Measurements from ENCODE around the gene SLC29A3. TPM values are rescaled to one million over a fixed set of nuclear protein-coding genes. Genes with fewer than 3 reads are reported as not detected.

SLC29A3 gene
- total RNA-seq, 1 experiment from 2014 or later: 5.2 TPM

DNA sequence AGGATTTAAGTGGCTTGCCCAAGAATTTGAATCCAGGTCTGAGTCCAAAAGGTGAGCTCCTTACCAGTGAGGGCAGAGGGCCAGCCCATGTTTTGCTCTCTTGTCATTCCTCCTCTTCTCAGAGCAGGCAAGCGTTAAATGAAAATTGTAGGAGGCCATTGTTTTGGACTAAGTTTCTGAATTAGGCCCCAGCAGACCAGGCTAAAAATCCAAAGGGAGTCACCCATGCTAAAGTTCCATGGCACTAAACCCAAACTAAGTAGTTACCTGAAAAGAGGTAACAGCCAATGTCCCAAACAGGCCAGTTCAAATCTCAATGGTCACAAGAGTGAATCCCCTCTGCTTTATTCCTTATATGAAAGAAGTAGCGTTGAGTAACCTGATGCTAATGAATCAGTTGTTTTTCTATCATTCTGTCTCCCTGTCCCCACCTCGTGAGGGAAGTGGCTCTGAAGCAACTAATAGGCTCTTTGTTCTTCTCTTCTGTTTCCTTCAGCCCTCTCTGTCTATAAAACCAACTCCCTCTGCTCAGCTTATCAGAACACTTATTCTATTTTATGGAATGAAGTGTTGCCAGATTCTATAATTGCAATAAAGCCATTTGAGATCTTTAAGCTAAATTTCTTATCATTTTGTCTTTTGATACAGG, 60.2 kb downstream of the SLC29A3 start:
- no peak overlapping the region for H3K4me3 ChIP-seq (ENCODE audit: insufficient read depth, low read depth, low read length)
- H3K27me3 ChIP-seq (ENCODE audit: control insufficient read depth, insufficient read depth, low read length): peaks cover 1% of the 10 kb centered on the region; the same call in 1 of the 2 replicates
- DNase-seq: no peak
- H3K36me3 ChIP-seq (replicated peaks; ENCODE audit: control insufficient read depth, insufficient read depth, low read length): no peaks in the 10 kb centered on the region

DNA sequence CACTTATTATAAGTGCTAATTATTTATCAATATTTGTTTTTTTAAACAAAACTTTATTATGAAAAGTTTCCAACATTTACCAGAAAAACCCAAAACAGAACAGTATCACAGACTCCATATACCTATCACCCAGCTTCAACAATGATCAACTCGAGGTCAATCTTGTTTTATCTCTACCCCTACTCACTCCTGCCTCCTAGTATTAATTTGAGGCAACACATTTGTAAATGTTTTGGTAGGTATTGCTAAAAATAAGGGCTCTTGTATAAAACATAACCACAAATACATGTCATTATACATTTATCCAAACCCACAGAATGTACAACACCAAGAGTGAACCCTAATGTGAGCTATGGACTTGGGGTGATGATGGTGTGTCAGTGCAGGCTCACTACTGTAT, 61.8 kb downstream of the SLC29A3 start:
- Histone ChIP-seq H3K27me3 (ENCODE audit: control insufficient read depth, insufficient read depth, low read length) (peaks cover 1% of the 10 kb centered on the region; the same call in 1 of the 2 replicates), H3K4me3 (ENCODE audit: insufficient read depth, low read depth, low read length) (no peak overlapping the region), H3K36me3 (replicated peaks; ENCODE audit: control insufficient read depth, insufficient read depth, low read length) (no peaks in the 10 kb centered on the region)
- DNase-seq: no peak

DNA sequence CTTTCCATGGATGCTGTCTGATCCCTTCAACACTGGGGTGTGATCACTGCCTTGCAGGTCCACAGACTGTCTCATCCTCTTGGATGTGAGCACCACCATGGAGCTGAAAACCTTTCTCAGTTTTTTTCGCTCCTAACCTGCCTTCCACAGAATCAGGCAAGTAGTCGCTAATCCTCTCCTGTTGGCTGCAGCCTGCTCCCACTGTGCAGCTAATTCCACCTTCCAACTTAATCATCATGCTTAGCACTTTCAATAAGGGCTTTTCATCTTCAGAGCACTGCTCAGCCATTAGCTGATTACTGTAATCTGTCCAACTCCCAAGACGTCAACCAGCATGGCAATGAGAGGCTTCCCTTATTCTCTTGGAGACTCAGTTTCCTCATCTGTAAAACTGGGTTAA, 62.6 kb downstream of the SLC29A3 start:
- DNase-seq: no peak
- peaks cover 1% of the 10 kb centered on the region; the same call in 1 of the 2 replicates for H3K27me3 ChIP-seq (ENCODE audit: control insufficient read depth, insufficient read depth, low read length)
- H3K36me3 ChIP-seq (replicated peaks; ENCODE audit: control insufficient read depth, insufficient read depth, low read length): no peaks in the 10 kb centered on the region
- no peak overlapping the region for H3K4me3 ChIP-seq (ENCODE audit: insufficient read depth, low read depth, low read length)

DNA sequence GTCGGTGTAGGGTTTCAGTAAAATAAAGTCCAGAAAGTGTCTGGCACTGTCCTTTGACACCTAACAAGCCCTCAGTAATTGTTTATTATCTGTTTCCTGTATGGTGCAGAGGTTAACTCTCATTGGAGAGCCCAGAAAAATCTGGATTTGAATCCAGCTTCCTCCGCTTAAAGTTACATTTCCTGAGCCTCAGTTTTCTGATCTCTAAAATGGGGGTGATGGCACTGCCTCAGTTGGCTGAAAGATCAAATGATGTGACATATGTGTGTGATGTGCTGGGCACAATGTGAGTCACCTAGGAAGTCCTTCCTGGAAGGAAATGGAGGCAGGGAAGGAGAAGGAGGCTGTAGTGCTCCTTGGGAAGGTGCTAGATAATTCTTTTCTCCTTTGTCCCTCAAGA, 63.0 kb downstream of the SLC29A3 start:
- no peaks in the 10 kb centered on the region for H3K36me3 ChIP-seq (replicated peaks; ENCODE audit: control insufficient read depth, insufficient read depth, low read length)
- no peak overlapping the region for H3K4me3 ChIP-seq (ENCODE audit: insufficient read depth, low read depth, low read length)

DNA sequence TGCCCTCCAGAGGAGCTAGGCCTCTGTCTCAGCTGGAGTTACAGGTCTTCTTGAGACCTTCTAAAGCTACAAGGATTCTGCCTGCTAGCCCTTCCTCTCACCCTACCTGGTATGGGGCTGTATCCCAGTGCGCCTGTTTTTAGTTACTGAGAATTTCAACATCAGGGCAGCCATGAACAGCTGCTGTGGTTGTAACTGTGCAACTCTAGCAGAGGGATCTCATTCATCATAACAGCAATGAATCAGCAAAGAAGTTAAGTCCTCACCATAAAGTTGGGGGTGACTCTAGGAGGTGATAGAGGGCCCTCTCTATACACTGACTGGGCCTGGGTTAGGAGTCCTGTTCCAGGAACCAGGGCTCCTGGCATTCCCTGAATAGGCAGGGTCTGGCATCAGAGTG, 63.7 kb downstream of the SLC29A3 start:
- DNase-seq: no peak
- peaks cover 1% of the 10 kb centered on the region; the same call in 1 of the 2 replicates for H3K27me3 ChIP-seq (ENCODE audit: control insufficient read depth, insufficient read depth, low read length)
- H3K4me3 ChIP-seq (ENCODE audit: insufficient read depth, low read depth, low read length): no peak overlapping the region
- no peaks in the 10 kb centered on the region for H3K36me3 ChIP-seq (replicated peaks; ENCODE audit: control insufficient read depth, insufficient read depth, low read length)

More for the DNA sequence above, 63.0 kb downstream of the SLC29A3 start:
- peaks cover 1% of the 10 kb centered on the region; the same call in 1 of the 2 replicates for H3K27me3 ChIP-seq (ENCODE audit: control insufficient read depth, insufficient read depth, low read length)
- DNase-seq: no peak

DNA sequence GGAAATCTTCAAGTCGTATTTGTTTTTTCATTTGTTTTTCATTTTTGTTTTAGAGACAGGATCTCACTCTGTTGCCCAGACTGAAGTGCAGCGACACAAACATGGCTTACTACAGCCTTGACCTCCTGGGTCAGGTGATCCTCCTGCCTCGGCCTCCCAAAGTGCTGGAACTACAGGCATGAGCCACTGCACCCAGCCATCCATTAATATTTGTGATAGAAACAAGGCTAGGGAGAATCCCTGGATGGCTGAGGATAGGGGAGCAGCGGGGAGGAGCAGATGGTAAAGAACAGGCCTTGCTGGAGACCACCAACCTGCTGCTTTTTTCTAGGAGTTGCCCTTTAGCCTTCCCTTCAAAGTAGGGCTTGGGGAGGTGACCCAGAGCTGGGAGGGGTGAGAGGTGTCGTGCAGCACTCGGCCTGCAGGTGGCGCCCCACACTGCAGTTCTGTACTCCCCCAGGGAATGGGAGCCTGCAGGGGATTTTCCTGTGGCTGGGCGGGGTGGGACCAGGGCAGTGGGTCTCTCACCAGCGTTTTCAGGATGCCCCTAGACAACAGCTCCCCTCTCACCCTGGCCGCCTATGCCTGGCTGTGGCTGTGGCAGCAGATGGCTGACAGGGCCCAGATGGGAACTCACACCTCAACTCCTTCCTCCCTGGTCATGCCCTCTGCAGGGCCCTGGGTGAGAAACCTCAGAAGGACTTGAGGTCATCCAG, 65.1 kb downstream of the SLC29A3 start:
- DNase-seq: peak; percentile 91
- no peaks in the 10 kb centered on the region for H3K27me3 ChIP-seq (ENCODE audit: control insufficient read depth, insufficient read depth, low read length)

DNA sequence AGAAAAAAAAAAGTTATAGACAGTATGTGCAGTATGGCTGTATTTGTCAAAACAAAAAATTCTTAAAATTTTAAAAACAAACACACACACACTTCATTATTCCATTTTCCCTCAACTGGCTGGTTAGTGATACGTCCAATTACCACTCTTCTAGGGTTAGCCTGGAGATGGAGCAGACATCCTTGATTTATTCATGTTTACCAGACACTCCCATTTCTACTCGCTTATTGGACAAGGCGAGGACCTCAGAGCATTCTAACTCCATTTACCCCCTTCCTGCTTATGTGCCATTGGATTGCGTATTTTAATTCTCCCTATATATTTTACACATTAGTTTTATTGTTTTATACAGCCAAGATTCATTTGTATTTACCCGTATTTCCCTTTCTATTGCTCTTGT, 69.1 kb downstream of the SLC29A3 start:
- DNase-seq: no peak
- Histone ChIP-seq H3K4me3 (ENCODE audit: insufficient read depth, low read depth, low read length) (no peak overlapping the region), H3K27me3 (ENCODE audit: control insufficient read depth, insufficient read depth, low read length) (peaks cover 1% of the 10 kb centered on the region; the same call in 1 of the 2 replicates), H3K36me3 (replicated peaks; ENCODE audit: control insufficient read depth, insufficient read depth, low read length) (no peaks in the 10 kb centered on the region)

More for the DNA sequence above, 65.1 kb downstream of the SLC29A3 start:
- Histone ChIP-seq H3K36me3 (replicated peaks; ENCODE audit: control insufficient read depth, insufficient read depth, low read length) (no peaks in the 10 kb centered on the region), H3K4me3 (ENCODE audit: insufficient read depth, low read depth, low read length) (no peak overlapping the region)

DNA sequence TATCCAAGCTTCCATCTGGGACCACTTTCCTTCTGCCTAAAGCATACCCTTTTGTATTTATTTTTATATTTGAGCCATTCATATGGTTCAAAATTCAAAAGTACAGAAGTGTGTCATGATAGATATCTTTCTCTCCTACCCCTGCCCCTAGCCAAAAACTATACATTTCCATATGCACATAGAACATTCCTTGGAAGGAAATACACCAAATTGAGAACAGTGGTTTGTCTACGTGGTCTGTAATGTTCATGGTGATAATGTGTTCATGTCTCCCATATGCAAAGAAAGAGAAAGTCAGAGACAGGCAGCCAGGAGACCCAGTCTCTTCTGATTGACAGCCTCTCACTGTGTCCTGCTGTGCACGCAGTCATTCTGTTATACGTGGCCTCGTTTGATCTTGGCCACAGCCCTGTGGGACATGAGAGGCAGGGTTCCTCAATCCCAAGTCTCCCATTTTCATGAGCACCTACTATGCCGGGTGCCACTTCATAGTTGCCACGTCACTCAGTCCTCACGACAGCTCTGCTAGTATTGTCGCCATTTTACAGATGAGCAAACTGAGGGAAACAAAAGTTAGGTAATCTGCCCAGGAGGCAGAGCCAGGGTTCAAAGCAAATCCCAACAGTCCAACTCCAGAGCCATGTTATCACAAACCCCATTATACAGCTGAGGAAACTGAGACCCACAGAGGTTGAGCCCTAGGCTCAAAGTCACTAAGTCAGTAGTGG, 69.7 kb downstream of the SLC29A3 start:
- no peak for DNase-seq
- Histone ChIP-seq H3K27me3 (ENCODE audit: control insufficient read depth, insufficient read depth, low read length) (peaks cover 4% of the 10 kb centered on the region; the same call in 1 of the 2 replicates), H3K36me3 (replicated peaks; ENCODE audit: control insufficient read depth, insufficient read depth, low read length) (no peaks in the 10 kb centered on the region), H3K4me3 (ENCODE audit: insufficient read depth, low read depth, low read length) (no peak overlapping the region)

DNA sequence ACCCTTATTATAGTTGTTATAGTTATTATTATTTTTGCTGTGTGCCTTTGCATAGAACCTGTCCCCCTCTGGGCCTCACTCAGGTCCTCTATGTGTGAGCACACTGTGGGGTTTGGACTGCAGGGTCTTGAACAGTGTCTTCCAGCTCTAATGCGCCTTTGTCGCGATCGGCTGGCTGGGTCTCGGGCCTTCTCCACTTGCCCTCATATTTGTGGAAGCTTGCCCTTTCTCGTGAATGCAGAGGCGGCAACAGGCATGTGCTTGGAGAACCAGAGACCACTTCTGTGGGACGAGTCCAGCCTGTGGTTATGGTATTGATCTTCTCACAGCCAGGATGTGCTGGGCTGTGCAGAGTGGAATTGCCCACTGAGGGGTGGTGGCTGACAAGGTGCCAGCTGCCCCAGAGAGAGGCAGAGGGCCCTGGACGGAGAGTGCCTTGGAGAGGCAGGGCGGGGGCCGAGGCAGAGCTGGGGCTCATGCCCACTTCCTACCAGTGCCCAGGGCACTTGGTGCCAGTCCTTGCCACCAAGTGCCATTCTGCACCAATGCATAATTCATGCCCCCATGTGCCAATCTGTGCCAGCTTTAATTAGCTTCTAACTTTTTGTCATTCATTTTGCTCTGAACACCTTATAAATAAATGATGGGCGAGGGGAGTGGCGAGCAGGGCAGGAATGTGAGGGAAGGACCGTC, 70.9 kb downstream of the SLC29A3 start:
- Histone ChIP-seq H3K36me3 (replicated peaks; ENCODE audit: control insufficient read depth, insufficient read depth, low read length) (no peaks in the 10 kb centered on the region), H3K4me3 (ENCODE audit: insufficient read depth, low read depth, low read length) (no peak overlapping the region), H3K27me3 (ENCODE audit: control insufficient read depth, insufficient read depth, low read length) (peaks cover 4% of the 10 kb centered on the region; the same call in 1 of the 2 replicates)
- no peak for DNase-seq

DNA sequence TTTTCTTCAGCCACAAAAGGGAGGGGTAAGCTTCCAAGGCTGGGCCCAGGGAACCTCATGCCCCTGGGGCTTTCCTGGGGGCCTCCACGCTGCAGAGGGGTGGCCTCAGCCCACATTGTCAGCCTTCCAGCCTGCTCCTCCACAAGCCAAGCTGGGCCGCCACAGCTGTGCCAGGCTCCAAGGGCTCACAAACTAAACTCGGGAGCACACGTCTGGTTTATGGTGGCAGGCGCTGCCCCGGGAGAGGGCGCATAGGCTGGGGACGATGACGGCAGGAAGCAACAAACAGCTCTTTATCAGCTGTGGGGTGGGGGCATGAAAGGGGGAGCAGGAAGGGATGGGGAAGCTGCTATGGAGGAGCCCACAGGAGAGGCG, 71.4 kb downstream of the SLC29A3 start:
- peak; percentile 45 for DNase-seq
- Histone ChIP-seq H3K4me3 (ENCODE audit: insufficient read depth, low read depth, low read length) (no peak overlapping the region), H3K36me3 (replicated peaks; ENCODE audit: control insufficient read depth, insufficient read depth, low read length) (no peaks in the 10 kb centered on the region), H3K27me3 (ENCODE audit: control insufficient read depth, insufficient read depth, low read length) (peaks cover 6% of the 10 kb centered on the region; the same call in 1 of the 2 replicates)

DNA sequence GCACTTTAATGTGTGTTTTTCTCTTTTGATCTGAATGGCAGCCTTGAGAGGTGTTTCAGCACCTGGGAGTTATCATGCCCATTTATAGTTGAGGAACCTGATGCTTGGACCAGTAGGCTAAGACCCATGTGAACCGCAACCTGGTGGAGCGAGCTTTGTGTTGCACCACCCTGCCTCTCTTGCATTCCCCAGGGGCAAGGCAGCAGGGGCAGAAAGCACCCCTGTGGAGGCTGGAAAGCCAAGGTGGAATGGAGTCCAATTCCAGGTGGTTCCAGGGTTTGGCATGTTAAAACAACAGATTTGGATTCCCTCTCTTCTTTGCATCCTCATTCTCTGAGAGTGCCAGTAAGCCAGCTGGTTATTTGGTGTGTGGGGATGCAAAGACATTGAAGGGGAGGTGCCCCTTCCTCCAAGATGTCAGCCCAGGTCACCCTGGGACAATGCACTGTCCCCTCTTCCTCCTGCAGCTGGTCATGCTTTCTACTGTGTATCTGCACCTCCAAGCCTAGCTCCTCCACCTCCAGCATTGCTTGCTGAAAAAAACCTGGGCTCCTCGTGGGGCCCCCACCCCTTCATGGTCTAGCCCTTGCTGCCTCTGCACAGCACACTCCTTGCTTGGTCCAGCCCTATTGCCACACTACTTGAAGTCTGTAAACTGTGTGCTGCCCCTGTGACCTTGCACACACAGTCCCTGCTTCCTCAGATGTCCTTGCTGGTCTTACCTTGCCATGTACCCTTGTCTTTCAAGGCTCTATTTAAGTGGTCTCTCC, 72.0 kb downstream of the SLC29A3 start:
- DNase-seq: no peak
- H3K4me3 ChIP-seq (ENCODE audit: insufficient read depth, low read depth, low read length): no peak overlapping the region
- peaks cover 6% of the 10 kb centered on the region; the same call in 1 of the 2 replicates for H3K27me3 ChIP-seq (ENCODE audit: control insufficient read depth, insufficient read depth, low read length)
- no peaks in the 10 kb centered on the region for H3K36me3 ChIP-seq (replicated peaks; ENCODE audit: control insufficient read depth, insufficient read depth, low read length)

DNA sequence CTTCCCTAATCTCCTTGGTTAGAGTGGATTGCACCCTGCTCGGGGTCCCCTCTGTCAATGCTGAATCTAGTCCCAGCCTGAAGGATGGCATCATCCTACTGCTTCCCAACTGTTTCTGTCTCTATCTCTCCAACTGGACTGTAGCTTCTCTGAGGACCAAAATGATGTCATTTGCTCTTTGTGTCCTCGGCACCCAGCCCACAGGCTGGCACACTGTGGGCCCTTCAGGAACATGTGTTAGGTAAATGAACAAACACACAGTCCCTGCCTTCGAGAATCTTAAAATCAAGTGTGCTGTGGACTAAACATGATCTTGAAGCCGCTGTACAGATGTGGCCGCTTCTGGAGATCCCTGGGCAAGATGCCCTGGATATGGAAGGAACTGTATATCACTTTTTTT, 72.6 kb downstream of the SLC29A3 start:
- Histone ChIP-seq H3K4me3 (ENCODE audit: insufficient read depth, low read depth, low read length) (no peak overlapping the region), H3K27me3 (ENCODE audit: control insufficient read depth, insufficient read depth, low read length) (peaks cover 6% of the 10 kb centered on the region; the same call in 1 of the 2 replicates), H3K36me3 (replicated peaks; ENCODE audit: control insufficient read depth, insufficient read depth, low read length) (no peaks in the 10 kb centered on the region)
- DNase-seq: no peak

DNA sequence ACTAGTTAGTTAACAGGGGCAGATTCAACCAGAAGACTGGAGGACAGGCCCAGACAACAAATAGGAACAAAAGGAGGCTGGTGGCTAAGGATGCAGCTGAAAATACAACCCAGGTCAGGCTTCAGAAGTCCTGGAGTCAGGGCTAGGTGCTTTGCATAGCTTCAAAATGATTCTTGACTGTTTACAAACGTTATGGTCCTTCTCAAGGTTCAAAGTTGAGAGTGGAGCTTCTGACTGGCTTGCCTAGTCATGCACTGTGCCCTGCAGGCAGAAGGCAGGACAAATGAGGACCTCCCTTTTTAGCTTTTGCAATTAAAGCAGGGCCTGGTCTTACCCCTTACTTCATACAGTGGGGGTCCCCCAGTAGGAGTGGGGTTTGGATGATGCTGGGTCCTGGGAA, 73.2 kb downstream of the SLC29A3 start:
- H3K4me3 ChIP-seq (ENCODE audit: insufficient read depth, low read depth, low read length): no peak overlapping the region
- no peak for DNase-seq
- H3K27me3 ChIP-seq (ENCODE audit: control insufficient read depth, insufficient read depth, low read length): peaks cover 11% of the 10 kb centered on the region
- H3K36me3 ChIP-seq (replicated peaks; ENCODE audit: control insufficient read depth, insufficient read depth, low read length): no peaks in the 10 kb centered on the region

Measured in H7 (cell line).